OCI-LY3 (cell line): ENCODE measurements around the gene TNS1.

Source experiments
- H2AFZ ChIP-seq: fragments of 200-600, 300-600 bp; shearing (Covaris generic); 2 replicates; pipeline ENCODE4 v1.6.0; 2014; ENCODE audit warnings: antibody characterized with exemption, low read depth, low read length
- H3K27ac ChIP-seq: fragments of 200-600, 300-600 bp; sonication (generic); 2 replicates; pipeline ENCODE4 v1.5.1; 2014; ENCODE audit warnings: mild to moderate bottlenecking, low read length, moderate library complexity, mixed read lengths
- H3K27me3 ChIP-seq: fragments of 200-600, 300-600 bp; sonication (generic); 2 replicates; pipeline ENCODE4 v1.6.1; 2014; ENCODE audit warnings: low read depth, low read length, mixed read lengths
- H3K36me3 ChIP-seq: fragments of 200-600, 300-600 bp; sonication (generic); replicated peaks from 2 replicates; pipeline ENCODE3; 2014; ENCODE audit warnings: low read depth, low read length, mixed read lengths
- H3K4me1 ChIP-seq: fragments of 300-600, 200-600 bp; sonication (generic); 2 replicates; pipeline ENCODE4 v1.6.1; 2014; ENCODE audit warnings: low read length, mixed read lengths
- H3K4me2 ChIP-seq: fragments of 200-600, 300-600 bp; sonication (generic); 2 replicates; pipeline ENCODE4 v1.6.1; 2014; ENCODE audit warnings: low read length, mixed read lengths
- H3K4me3 ChIP-seq: fragments of 300-600, 200-600 bp; sonication (generic); 2 replicates; pipeline ENCODE4 v1.5.1; 2014; ENCODE audit warnings: antibody characterized with exemption, mild to moderate bottlenecking, low read length, moderate library complexity
- H3K79me2 ChIP-seq: fragments of 300-600, 200-600 bp; shearing (Covaris generic); 2 replicates; pipeline ENCODE4 v1.6.1; 2014; ENCODE audit warnings: mild to moderate bottlenecking, low read length, mixed read lengths
- H3K9ac ChIP-seq: fragments of 300-600, 200-600 bp; shearing (Covaris generic); 2 replicates; pipeline ENCODE4 v1.6.0; 2014; ENCODE audit warnings: mild to moderate bottlenecking, low read length, moderate library complexity
- H3K9me3 ChIP-seq: fragments of 200-600, 300-600 bp; shearing (Covaris generic); 2 replicates; pipeline ENCODE4 v1.6.1; 2014; ENCODE audit warnings: low read length, mixed read lengths; ENCODE audit not compliant: insufficient read depth
- H4K20me1 ChIP-seq: fragments of 200-600, 300-600 bp; sonication (generic); 2 replicates; pipeline ENCODE4 v1.6.1; 2016; ENCODE audit warnings: low read length, mixed read lengths; ENCODE audit not compliant: insufficient read depth
- EZH2phosphoT487 ChIP-seq: fragments of 200-600 bp; shearing (Covaris generic); IDR thresholded peaks from 2 replicates; pipeline ENCODE4 v1.6.1; 2018; ENCODE audit warnings: antibody characterized with exemption, mixed run types, low read depth
- TF ChIP-seq, protein P1 (sequence below): fragments of 200-600, 300-600 bp; sonication (generic); IDR thresholded peaks from 2 replicates; pipeline ENCODE4 v1.5.1; 2014; ENCODE audit warnings: antibody characterized with exemption, low read length, low read depth

TNS1 gene

DNA sequence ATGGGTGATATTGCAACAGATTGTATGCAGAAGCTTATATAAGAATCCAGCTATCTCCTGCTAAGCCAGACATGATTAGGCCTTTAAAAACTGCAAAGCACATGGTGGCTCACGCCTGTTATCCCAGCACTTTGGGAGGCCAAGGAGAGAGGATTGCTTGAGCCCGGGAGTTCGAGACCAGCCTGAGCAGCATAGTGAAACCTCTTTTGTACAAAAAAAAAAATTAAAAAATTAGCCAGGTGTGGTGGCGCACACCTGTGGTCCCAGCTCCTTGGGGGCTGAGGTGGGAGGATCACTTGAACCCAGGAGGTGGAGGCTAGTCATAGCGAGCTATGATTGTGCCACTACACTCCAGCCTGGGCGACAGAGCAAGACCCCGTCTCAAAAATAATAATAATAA lies 204.6 kb downstream of the TNS1 start:
- H3K27ac ChIP-seq: no peak overlapping the region
- peaks cover 13% of the 10 kb centered on the region for H3K4me1 ChIP-seq
- H3K27me3 ChIP-seq: no peaks in the 10 kb centered on the region
- H3K4me2 ChIP-seq: no peak overlapping the region
- no peak overlapping the region for H2AFZ ChIP-seq
- no peak for TF ChIP-seq EZH2phosphoT487
- TF ChIP-seq, protein P1, sequence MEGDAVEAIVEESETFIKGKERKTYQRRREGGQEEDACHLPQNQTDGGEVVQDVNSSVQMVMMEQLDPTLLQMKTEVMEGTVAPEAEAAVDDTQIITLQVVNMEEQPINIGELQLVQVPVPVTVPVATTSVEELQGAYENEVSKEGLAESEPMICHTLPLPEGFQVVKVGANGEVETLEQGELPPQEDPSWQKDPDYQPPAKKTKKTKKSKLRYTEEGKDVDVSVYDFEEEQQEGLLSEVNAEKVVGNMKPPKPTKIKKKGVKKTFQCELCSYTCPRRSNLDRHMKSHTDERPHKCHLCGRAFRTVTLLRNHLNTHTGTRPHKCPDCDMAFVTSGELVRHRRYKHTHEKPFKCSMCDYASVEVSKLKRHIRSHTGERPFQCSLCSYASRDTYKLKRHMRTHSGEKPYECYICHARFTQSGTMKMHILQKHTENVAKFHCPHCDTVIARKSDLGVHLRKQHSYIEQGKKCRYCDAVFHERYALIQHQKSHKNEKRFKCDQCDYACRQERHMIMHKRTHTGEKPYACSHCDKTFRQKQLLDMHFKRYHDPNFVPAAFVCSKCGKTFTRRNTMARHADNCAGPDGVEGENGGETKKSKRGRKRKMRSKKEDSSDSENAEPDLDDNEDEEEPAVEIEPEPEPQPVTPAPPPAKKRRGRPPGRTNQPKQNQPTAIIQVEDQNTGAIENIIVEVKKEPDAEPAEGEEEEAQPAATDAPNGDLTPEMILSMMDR: no peak
- no peaks in the 10 kb centered on the region for H3K9me3 ChIP-seq
- no peaks in the 10 kb centered on the region for H3K36me3 ChIP-seq
- no peaks in the 10 kb centered on the region for H4K20me1 ChIP-seq
- H3K79me2 ChIP-seq: no peaks in the 10 kb centered on the region
- H3K4me3 ChIP-seq: no peak overlapping the region
- H3K9ac ChIP-seq: no peak overlapping the region

- Histone ChIP-seq H3K27ac (no peak overlapping the region), H3K36me3 (no peaks in the 10 kb centered on the region), H4K20me1 (no peaks in the 10 kb centered on the region), H3K4me3 (no peak overlapping the region), H3K4me1 (peaks cover 13% of the 10 kb centered on the region), H3K9ac (no peak overlapping the region), H3K9me3 (no peaks in the 10 kb centered on the region), H3K27me3 (no peaks in the 10 kb centered on the region), H3K79me2 (no peaks in the 10 kb centered on the region), H2AFZ (no peak overlapping the region), H3K4me2 (no peak overlapping the region)
- TF ChIP-seq EZH2phosphoT487: no peak
- TF ChIP-seq, protein P1: no peak
These were observed 205.1 kb downstream of the TNS1 start for GRCh38 chr2:217797661-217798069.

DNA sequence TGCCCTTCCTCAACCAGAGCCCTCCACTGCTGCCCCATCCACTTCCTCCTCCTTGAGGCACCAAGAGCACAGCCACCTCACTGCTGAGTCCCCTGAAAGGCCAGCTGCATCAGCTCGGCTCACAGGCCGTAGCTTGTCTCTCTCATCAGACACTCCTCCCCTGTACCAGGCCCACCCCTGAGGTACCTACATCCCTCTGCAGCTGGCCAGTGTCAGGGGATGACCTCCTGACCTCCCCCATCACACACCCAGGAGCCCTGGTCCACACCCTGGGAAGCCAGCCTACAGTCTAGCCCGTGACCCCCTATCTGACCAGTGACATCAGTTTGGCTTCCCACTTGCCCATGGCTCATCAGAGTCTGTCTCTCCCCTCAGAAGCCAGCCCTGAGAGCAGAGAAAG lies 205.6 kb downstream of the TNS1 start:
- H3K36me3 ChIP-seq: no peaks in the 10 kb centered on the region
- peaks cover 13% of the 10 kb centered on the region for H3K4me1 ChIP-seq
- no peak overlapping the region for H2AFZ ChIP-seq
- TF ChIP-seq EZH2phosphoT487: no peak
- TF ChIP-seq, protein P1: no peak
- H3K27me3 ChIP-seq: no peaks in the 10 kb centered on the region
- H3K4me2 ChIP-seq: no peak overlapping the region
- H3K79me2 ChIP-seq: no peaks in the 10 kb centered on the region
- H3K4me3 ChIP-seq: no peak overlapping the region
- H4K20me1 ChIP-seq: no peaks in the 10 kb centered on the region
- H3K9me3 ChIP-seq: no peaks in the 10 kb centered on the region
- H3K27ac ChIP-seq: no peak overlapping the region
- H3K9ac ChIP-seq: no peak overlapping the region

DNA sequence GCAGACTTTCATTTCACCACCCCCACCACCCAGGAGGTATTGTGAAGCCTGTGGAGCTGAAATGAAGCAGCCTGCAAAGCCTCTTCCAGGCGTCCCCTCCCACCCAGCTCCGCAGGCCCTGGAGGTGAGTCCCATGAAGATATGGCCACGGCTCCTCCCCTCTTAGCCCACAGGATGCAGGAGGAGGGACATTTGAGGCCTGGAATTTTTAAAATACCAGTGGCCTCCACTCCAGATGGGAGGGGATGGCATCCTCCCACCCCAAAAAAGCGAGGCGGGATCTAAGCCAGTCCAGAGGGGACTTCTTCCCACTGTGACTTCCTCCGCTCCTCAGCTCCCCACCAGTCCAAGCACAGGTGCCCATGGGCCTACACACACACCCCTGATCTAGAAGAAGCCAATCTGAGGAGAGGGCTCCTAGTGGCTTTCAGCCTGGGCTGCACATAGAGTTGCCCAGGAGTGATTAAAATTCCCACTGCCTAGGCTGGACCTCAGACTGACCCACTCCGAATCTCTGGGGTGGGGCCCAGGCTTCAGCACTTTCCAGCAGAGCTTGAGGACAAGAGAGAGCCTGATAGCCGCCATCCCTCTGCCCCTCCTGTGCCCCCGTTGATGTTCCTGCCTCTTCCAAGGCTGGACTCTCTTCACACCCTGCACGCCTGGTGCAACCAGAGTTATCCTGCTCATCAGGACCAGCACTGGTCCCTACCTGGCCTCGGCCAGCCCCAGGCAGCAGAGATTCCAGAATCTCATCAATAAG lies 206.9 kb downstream of the TNS1 start:
- TF ChIP-seq, protein P1: no peak
- TF ChIP-seq EZH2phosphoT487: no peak
- Histone ChIP-seq H3K27ac (no peak overlapping the region), H3K27me3 (no peaks in the 10 kb centered on the region), H3K36me3 (no peaks in the 10 kb centered on the region), H3K4me1 (peaks cover 13% of the 10 kb centered on the region), H3K4me2 (no peak overlapping the region), H2AFZ (no peak overlapping the region), H3K79me2 (no peaks in the 10 kb centered on the region), H4K20me1 (no peaks in the 10 kb centered on the region), H3K4me3 (no peak overlapping the region), H3K9me3 (no peaks in the 10 kb centered on the region), H3K9ac (no peak overlapping the region)
